HG02763 (cell line): Measurements from ENCODE around the gene ZNF689.
A peak's percentile ranks its signal among the peaks of the same experiment; 100 is the strongest.

ENCODE experiments used
- ATAC-seq: cut with Tn5 transposase; IDR thresholded peaks from one replicate; pipeline ENCODE4 v1.9.1; 2021; ENCODE audit warnings: mild to moderate bottlenecking, moderate library complexity; ENCODE audit not compliant: unreplicated experiment

Gene ZNF689

GRCh38 chr16:30609926-30610839 lies at the start of gene ZNF689:
Gene ZNF689, minus strand, starts transcription at chr16:30610389. Its CDS starts 348 bp downstream, at chr16:30610041.
- ATAC-seq, result peak; percentile 82

GRCh38 chr16:30658731-30659506 lies 48.7 kb upstream of the ZNF689 start:
- ATAC-seq, result peak; percentile 17

- ATAC-seq, result peak; percentile 68
These were observed 47.9 kb upstream of the ZNF689 start, which contains the start of gene FBRS for GRCh38 chr16:30657866-30658730. Gene FBRS, plus strand, starts transcription at chr16:30658431. Its CDS starts 1,088 bp downstream, at chr16:30659519.

- ATAC-seq, result no peak
These were observed 47.0 kb upstream of the ZNF689 start for GRCh38 chr16:30656974-30657865.

- ATAC-seq, result no peak
These were observed 46.2 kb upstream of the ZNF689 start for GRCh38 chr16:30656388-30656787.

GRCh38 chr16:30655815-30656347 lies 45.7 kb upstream of the ZNF689 start:
- no peak for ATAC-seq

- ATAC-seq, result no peak
These were observed 44.7 kb upstream of the ZNF689 start for GRCh38 chr16:30654856-30655255.

- ATAC-seq, result no peak
These were observed 42.5 kb upstream of the ZNF689 start for GRCh38 chr16:30652718-30653117.

- ATAC-seq, result no peak
These were observed 41.8 kb upstream of the ZNF689 start for GRCh38 chr16:30652005-30652296.

GRCh38 chr16:30651124-30652004 lies 41.2 kb upstream of the ZNF689 start:
- peak; percentile 52 for ATAC-seq

- ATAC-seq, result peak; percentile 67
These were observed 40.4 kb upstream of the ZNF689 start, which contains the start of gene PRR14 for GRCh38 chr16:30650369-30651123. Gene PRR14, plus strand, starts transcription at chr16:30650960. Its CDS starts 686 bp downstream, at chr16:30651646.

GRCh38 chr16:30649725-30650368 lies 39.7 kb upstream of the ZNF689 start:
- peak; percentile 2 for ATAC-seq

GRCh38 chr16:30647274-30647571 lies 37.0 kb upstream of the ZNF689 start:
- no peak for ATAC-seq

- no peak for ATAC-seq
These were observed 35.5 kb upstream of the ZNF689 start for GRCh38 chr16:30645727-30646126.

GRCh38 chr16:30644334-30644830 lies 34.2 kb upstream of the ZNF689 start:
- no peak for ATAC-seq

- no peak for ATAC-seq
These were observed 31.3 kb upstream of the ZNF689 start for GRCh38 chr16:30641378-30641982.

- ATAC-seq, result no peak
These were observed 27.8 kb upstream of the ZNF689 start for GRCh38 chr16:30637944-30638343.
